ENCODE data around the gene RBM39.
"Not testable (repeated sequence)": the region's sequence is repeated elsewhere in the genome, so short reads cannot be mapped to it uniquely, and the experiment has no call there.

The RBM39 gene

DNA sequence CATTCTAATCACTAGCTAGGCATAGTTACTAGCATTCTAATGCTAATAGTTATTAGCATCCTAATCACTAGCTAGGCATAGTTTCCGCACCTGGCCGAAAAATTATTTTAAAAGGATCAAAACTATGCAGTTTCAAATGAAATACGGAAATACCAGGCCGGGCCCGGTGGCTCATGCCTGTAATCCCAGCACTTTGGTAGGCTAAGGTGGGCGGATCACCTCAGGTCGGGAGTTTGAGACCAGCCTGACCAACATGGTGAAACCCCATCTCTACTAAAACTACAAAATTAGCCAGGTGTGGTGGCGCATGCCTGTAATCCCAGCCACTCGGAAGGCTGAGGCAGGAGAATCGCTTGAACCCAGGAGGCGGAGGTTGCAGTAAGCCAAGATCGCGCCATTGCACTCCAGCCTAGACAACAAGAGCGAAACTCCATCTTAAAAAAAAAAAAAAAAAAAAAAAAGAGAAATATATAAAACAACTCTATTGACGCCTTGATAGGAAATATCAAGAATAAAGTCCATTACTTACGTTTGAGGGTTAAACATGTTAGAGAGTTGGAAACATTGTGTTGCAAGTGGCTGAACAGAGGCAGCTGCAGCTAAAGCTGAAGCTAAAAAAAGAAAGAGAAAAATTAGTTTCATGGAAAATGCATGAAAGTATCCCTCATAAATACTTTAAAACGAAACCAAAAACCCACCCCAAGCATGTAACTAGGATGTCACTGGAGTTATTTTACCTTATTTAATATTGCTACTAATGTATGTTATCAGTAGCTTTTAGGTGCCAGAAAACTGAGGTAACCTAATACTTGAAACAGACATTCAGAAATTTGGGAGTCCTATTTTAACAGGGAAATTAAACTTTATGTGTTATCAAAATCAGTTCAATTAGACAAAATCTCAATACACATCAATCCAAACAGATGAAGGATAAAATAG lies 35.2 kb downstream of the RBM39 start:
- DNase-seq (ENCODE audit: low read depth in 4 of 4, low spot score in 1 of 4), result not testable (repeated sequence)

DNA sequence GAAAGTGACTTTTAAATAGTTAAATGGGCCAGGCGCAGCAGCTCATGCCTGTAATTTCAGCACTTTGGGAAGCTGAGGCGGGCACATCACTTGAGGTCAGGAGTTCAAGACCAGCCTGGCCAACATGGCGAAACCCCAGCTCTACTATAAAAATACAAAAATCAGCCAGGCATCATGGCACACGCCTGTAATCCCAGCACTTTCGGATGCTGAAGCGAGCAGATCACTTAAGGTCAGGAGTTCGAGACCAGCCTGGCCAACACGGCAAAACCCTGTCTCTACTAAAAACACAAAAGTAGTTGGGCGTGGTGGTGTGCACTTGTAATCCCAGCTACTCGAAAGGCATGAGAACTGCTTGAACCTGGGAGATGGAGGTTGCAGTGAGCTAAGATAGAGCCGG lies 36.2 kb downstream of the RBM39 start:
- not testable (repeated sequence) for DNase-seq (ENCODE audit: low read depth in 4 of 4, low spot score in 1 of 4)

DNA sequence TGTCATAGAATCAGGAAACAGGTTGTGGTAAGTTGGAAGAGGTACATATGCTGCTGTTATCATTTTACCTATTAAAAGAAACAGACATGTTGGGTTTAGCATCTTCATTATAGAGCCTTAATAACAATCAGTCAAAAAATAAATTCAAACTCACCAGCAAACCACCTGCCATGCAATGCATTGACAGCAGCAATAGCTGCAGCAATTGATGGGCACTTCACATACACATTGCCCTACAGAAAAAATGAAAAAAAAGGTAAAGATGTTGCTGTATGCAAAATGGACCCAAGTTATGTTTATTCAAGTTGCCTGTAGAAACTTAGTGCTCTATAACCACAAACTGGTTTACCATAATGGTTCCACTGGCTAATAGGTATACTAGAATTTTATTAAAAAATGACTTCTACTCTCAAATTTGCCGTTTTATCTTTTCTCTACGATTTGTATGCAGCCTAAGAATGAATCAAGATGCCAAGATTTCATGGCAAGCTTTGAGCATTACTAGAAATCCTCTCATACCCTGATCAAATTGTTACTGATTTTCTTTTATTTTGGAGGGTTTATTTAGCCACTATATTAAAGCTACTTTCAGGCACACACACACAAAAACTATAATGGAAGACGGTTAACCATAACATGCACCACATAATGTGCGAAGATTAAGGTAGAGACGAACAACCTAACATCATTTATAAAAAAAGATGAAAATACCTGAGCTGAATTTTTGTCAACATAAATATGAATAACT lies 37.4 kb downstream of the RBM39 start:
- DNase-seq (ENCODE audit: low read depth in 4 of 4, low spot score in 1 of 4), result no peak

DNA sequence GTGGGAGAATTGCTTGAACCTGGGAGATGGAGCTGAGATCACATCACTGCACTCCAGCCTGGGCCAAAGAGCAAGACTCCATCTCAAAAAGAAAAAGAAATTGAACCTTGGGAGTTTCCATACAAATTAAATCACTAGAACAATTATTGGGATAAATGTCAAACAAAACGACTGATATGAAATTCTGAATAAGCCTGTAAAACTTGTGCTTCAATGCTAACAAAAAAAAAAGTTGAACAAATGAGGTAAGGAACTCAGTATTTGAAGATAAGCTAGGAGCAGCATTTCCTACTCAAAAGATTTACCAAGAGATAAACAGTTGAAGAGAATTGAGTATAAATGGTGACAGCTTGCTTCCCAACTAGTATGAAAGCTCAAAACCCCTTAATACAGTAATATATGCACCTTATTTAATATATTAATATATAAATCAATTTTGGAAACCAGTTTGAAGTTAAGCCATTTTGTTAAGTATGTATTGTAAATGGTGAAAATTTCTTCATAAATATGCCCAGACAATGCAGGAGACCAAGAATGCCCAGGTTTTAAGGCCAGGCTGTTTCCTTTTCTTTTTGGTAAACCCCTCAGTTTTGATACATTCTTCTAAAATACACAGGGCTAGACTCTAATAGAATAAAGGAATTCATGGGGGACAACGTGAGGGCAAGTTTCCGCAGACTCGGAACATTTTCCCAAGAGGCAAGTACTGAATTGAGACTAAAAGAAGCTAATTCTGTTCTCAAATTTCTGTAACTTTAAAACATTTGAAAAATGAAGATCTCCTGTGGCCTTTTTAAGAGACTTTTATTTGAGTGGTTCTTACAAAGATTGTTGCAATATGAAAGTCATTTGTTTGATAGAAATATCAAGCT lies 39.0 kb downstream of the RBM39 start:
- DNase-seq (ENCODE audit: low read depth in 4 of 4, low spot score in 1 of 4), result no peak

DNA sequence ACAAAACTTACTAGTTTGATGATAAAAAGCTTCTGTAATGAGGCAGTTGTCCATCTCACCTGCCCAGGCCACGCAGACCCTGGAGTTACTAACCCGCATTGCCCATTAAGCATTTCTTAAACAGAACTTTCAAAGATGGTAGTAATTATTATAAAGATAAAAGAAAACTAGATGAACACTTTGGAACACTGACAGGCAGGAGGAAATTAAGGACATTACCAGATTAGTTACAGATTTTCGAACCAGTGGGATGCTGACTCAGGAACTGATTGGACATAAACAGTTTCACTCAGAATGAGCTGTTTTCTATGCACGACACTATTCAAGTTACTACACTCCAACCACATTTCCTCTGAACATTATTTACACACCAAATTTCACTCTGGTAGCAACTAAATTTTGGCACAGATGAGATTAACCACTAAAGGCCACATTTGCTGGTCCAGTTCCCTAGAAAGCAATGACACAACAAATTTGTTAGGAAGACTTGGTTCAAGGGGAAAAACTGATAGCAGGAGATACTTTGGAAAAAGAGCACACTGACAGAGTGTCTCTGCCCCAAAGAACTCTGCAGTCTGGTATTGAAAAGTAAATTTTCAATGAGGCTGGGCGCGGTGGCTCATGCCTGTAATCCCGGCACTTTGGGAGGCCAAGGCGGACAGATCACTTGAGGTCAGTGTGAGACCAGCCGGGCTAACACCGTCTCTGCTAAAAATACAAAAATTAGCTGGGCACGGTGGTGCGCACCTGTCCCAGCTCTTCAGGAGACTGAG lies 39.8 kb downstream of the RBM39 start:
- no peak for DNase-seq (ENCODE audit: low read depth in 4 of 4, low spot score in 1 of 4)

DNA sequence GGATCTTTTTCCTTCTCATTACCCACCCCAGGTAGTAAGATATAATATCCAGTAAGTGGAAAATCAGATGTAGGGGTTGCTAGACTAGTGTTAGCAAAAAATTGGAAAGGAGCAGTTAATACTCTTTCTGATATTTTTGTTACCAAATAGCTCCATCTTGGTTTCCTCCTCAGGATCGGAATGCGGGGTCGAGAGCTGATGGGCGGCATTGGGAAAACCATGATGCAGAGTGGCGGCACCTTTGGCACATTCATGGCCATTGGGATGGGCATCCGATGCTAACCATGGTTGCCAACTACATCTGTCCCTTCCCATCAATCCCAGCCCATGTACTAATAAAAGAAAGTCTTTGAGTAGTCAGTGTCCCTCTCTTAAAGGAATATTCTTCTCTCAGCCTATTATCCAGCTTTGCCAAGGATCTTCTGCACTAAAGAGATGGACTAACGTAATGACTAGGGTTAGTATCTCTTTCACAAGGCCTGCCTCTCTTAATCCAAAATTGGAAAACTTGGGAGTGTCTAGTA lies 41.4 kb downstream of the RBM39 start:
- DNase-seq (ENCODE audit: low read depth in 4 of 4, low spot score in 1 of 4), result no peak

DNA sequence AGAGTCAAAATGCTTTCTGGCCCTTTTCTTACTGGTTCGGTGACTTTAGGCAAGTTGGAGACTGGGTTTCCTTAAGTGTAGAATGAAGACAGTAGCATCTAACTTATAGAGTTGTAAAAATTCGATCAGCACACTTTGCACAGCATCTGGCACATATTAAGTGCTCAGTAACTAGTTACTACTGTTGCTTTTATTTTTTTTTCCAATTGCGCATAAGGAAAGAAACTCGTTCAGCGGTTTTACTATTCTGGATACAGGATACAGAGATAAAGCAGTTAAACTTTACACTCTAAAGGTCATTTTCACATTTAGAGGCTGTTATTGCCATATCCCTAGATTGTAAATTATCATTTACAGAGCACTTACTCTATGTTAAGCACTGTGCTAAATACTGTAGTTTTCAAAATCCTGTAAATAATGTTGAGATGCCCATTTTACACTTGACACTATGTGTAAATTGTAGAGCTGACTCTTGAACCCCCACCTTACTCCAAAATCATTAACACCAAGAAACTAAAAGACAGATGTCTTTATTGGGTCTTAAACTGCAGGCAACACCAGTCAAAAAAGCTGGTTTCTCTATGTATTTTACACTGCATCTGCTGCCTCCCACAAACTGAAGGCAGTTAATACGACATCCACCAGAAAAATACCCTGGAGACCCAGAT lies 42.0 kb downstream of the RBM39 start:
- no peak for DNase-seq (ENCODE audit: low read depth in 4 of 4, low spot score in 1 of 4)

DNA sequence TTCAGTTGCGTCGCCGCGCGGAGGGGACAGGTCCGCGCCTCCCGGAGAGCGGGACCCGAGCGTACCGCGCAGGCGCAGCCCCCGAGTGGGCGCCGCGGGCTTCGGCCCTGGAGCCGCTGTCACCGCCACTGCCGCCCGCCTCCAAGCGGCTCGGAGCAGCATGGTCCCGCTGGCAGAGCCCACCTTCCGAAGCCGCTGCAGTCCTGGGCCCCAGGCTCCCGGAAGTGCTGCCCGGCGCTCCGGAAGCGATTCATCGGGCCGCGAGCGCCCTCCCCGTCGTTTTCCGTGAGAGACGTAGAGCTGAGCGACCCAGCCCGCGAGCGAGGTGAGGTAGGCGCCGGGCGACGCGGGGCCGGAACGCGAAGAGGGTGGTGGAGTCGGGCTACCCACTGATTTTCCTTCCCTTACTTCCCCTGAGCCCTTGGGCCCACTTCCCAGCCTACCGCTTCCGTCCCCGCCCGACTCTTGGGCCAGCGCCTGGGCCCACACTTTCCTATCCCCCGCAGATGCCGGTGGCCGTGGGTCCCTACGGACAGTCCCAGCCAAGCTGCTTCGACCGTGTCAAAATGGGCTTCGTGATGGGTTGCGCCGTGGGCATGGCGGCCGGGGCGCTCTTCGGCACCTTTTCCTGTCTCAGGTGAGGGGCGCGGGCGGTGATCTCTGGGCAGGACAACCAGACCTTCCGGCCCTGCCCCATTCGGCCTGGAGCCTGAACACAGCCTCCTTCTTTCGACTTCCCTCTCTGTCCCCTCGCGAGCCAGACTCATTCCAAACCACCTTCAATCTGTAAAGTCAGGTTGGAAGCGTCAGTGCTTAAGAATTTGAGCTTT lies 42.7 kb downstream of the RBM39 start, which contains the start of the genes NFS1 and ROMO1:
TSS of gene NFS1 (minus strand) at position 226 of the 830 bp plus-strand sequence. CDS start at position 162, 64 bp downstream.
TSS of gene ROMO1 (plus strand) at position 279 of the 830 bp plus-strand sequence. CDS start at position 507, 228 bp downstream.
- peak; percentile 72 to 81 (median 80) for DNase-seq (ENCODE audit: low read depth in 4 of 4, low spot score in 1 of 4)

DNA sequence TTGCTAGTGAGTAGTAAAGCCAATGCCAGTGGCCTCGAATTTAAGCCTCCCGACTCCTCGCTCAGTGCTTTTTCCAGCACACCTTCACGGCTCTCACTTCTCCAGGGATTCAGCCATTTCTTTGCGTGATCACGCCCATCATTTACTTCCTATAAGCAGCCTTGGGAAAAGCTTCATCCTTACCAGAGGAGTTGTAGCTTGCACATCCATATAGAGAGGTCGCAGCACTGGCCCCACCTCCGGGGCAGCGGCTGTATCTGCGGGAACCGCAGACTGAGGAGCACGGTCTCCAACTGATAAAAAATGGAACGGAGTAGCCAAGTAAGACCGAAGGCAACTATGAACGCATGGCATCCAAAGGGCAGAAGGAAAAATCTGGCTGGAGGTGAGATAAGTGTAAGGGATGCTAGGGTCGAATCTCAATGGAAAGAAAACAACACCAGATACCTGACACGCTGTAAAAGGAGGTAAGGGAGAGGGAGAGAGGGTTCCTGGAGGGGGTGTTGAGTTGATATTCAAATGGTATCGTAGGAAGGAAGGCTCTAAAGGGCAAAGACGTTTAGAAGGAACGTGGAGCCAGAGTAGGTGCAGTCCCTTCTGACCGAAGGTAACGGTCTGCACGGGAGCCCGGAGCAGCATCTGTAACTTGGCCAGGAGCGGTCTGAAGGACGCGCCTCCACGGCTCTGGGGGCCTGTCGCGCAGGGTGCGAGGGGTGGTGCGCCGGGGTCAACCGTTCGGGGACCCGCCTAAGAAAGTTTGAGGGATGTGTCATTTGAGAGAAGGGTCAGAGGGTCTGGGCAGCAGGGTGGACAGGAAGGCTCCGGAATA lies 43.5 kb downstream of the RBM39 start:
- no peak for DNase-seq (ENCODE audit: low read depth in 4 of 4, low spot score in 1 of 4)

DNA sequence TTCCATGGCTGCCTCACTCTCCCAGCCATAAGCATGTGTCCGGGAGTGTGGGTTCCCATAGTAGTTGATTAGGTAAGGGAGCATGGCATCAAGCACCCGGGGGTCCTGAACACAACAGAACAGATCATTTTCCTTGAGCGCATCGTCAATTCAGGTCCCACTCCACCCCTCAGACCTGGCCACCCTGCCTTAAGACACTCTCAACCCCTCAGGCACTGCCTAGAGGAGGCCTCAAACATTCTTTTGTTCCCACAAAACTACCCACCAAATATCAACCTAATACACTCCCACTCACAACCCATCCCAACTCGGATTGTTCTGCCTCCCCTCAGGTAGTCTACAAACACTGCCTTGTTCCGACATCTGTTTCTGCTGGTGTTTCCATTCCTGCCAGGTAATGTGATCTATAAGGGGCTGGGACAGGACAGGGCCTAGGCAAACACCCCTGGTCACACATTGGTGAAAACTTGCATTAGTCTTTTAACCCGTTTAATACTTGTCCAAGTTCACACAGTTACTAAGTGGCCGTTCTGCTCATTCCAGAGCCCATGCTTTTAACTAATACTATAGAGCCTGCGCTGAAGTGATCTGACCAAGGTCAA lies 44.3 kb downstream of the RBM39 start:
- DNase-seq (ENCODE audit: low read depth in 4 of 4, low spot score in 1 of 4), result no peak

DNA sequence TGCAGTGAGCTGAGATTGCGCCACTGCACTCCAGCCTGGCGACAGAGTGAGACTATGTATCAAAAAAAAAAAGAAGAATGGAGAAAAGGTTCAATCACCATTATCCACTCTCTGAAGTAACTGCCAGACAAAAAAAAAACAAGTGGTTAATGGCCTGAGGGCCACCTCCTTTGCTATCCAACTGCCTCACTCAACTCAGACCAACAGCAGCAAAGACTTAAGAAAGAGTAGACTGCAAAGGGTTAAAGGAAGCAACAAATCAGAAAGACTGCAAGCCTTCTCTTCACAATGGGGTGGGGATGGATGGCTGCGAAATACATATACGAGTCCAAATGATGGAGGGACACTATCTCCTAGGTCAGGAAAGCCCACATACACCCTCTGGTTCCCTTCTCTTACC lies 46.1 kb downstream of the RBM39 start:
- DNase-seq (ENCODE audit: low read depth in 4 of 4, low spot score in 1 of 4), result no peak

DNA sequence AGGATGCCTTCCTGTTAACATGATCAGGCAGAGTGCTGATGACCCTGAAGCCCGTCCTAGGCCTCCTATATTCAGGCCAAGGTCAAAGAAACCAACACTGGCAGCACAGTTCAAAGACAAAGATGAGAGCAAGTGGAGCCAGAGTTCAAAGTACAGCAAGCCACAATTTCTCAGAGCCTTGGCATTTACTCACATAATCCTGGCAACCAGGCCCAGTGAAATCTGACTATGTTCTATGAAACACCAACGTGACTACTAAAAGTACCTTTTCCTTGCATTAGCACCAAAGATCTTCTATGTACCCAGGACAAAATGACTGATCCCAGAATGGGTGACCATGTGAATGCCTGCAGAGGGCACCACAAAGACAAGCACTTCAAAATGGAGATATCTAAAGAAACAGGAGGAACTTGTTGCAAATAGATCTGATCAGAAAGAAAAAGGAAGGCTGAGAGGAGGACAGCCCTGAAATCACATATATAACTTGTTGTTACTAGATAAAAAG lies 46.8 kb downstream of the RBM39 start:
- no peak for DNase-seq (ENCODE audit: low read depth in 4 of 4, low spot score in 1 of 4)

DNA sequence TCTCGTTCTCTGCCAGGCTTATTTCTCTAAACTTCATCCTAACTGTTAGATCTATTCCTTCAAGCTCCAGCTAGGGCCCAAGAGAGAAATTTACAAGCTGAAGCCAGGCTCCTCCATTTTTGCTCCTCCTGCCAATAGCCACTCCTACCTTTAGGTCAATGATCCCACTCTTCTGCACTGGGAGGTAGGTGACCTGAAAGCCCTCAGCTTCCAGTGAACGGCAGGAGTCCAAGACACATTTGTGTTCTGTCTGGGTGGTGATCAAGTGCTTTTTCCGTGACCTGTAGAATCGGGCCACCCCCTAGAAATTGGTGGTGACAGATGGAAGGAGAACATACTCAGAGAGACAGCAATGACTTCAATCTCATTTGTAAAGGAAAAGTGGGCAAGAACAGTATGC lies 51.8 kb downstream of the RBM39 start:
- no peak for DNase-seq (ENCODE audit: low read depth in 4 of 4, low spot score in 1 of 4)

DNA sequence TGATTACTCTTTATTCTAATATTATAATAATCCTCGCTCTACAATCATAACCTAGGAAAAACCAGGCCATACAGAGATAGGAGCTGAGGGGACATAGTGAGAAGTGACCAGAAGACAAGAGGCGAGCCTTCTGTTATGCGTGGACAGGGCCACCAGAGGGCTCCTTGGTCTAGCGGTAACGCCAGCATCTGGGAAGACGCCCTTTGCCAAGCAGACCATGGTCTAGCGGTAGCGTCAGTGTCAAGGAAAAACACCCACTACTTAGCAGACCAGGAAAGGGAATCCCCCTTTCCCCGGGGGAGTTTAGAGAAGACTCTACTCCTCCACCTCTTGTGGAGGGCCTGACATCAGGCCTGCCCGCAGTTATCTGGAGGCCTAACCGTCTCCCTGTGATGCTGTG lies 55.2 kb downstream of the RBM39 start:
- not testable (repeated sequence) for DNase-seq (ENCODE audit: low read depth in 4 of 4, low spot score in 1 of 4)

DNA sequence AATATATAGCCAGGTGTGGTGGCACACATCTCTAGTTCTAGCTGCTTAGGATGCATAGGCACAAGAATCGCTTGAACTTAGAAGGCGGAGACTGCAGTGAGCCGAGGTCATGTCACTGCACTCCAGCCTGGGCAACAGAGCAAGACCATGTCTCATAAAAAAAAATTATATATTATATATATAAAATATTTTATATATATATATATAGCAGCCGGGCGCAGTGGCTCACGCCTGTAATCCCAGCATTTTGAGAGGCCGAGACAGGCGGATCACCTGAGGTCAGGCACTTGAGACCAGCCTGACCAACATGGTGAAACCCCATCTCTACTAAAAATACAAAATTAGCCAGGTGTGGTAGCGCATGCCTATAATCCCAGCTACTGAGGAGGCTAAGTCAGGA lies 56.7 kb downstream of the RBM39 start:
- not testable (repeated sequence) for DNase-seq (ENCODE audit: low read depth in 4 of 4, low spot score in 1 of 4)

DNA sequence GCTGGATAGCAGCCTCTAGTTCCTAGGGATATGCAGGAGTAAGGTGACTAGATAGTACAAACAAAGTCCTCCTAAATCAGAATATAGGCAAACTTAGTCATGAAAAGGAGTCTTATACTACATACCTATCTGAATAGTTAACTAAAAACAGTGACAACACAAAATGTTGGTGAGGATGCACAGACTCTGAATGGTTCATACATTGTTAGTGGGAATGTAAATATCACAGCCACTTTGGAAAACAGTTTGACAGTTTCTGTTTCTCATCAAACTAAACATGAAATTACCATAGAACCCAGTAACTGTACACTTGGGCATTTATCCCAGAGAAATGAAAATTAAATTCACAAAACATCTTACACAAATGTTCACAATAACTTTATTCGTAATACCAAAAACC lies 60.1 kb downstream of the RBM39 start:
- DNase-seq (ENCODE audit: low read depth in 4 of 4, low spot score in 1 of 4), result no peak
